Mesodermal cell (in vitro differentiated cells): ENCODE results near the gene CGB8.
"Not testable (repeated sequence)": the region's sequence is repeated elsewhere in the genome, so short reads cannot be mapped to it uniquely, and the experiment has no call there.

Experiments
- H3K27ac ChIP-seq: 2 replicates; pipeline ENCODE4 v1.7.0; 2013; ENCODE audit warnings: mild to moderate bottlenecking, low read depth, low read length, moderate library complexity; ENCODE audit not compliant: severe bottlenecking
- H3K36me3 ChIP-seq: 2 replicates; pipeline ENCODE4 v1.7.1; 2013; ENCODE audit warnings: mild to moderate bottlenecking, low read length, moderate library complexity; ENCODE audit not compliant: control insufficient read depth, insufficient read depth
- H3K4me1 ChIP-seq: one replicate; pipeline ENCODE4 v1.7.1; 2013; ENCODE audit warnings: mild to moderate bottlenecking, low read length; ENCODE audit not compliant: insufficient read depth, control insufficient read depth, poor library complexity, severe bottlenecking
- H3K4me3 ChIP-seq: 2 replicates; pipeline ENCODE4 v1.7.0; 2013; ENCODE audit warnings: low read length, control low read depth, mild to moderate bottlenecking; ENCODE audit not compliant: insufficient read depth, poor library complexity, severe bottlenecking; ENCODE audit errors: extremely low read depth
- H3K9me3 ChIP-seq: 2 replicates; pipeline ENCODE4 v1.7.1; 2013; ENCODE audit warnings: mild to moderate bottlenecking, low read length, moderate library complexity; ENCODE audit not compliant: control insufficient read depth
- WGBS, 2 experiments: methylation state at CpG; one replicate each; pipeline ENCODE4 v1.1.5; 2013; ENCODE audit warnings: missing lambda C conversion rate in 2 of 2; ENCODE audit not compliant: insufficient coverage in 2 of 2; 5-methylcytosine and 5-hydroxymethylcytosine counted together

The CGB8 gene

GRCh38 chr19:49043548-49043947, 5.4 kb downstream of the CGB8 start, which contains the start of gene CGB5:
Gene CGB5 (plus strand): TSS chr19:49043848. CDS start chr19:49044210, 362 bp downstream.
- not testable (repeated sequence) for H3K4me1 ChIP-seq, H3K36me3 ChIP-seq, H3K27ac ChIP-seq, H3K4me3 ChIP-seq, H3K9me3 ChIP-seq
- 77 to 78% methylated on average over 6 to 10 of the region's 15 CpGs for WGBS, 2 experiments

DNA sequence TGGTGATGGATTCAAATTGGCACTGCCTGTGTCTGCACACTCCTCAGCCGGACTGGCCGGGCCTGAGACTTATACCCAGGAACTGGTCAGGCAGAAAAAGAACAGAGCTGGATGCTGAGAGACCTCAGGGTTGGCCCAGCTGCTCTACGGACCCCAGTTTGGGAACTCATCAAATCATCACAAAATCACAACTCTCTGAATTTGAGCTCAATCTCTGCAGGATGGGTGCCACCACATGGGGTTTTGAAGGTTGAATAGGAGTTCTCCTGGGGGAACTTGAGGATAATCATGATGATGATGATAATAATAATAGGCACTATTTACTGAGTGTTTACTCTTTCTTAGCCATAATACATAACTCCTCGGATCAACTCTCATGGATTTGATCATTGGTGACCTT, 6.2 kb downstream of the CGB8 start:
- no CpG with 5 or more reads among the region's 4 CpGs for WGBS, 2 experiments

GRCh38 chr19:49042177-49042576, 6.7 kb downstream of the CGB8 start:
- Histone ChIP-seq H3K27ac (no peak overlapping the region), H3K4me1 (peaks cover 9% of the 10 kb centered on the region), H3K4me3 (no peak overlapping the region), H3K9me3 (no peaks in the 10 kb centered on the region), H3K36me3 (no peaks in the 10 kb centered on the region)
- WGBS, 2 experiments: 69 to 70% methylated on average over 10 to 15 of the region's 17 CpGs

More for the DNA sequence above, 6.2 kb downstream of the CGB8 start:
- H3K27ac ChIP-seq, H3K4me3 ChIP-seq, H3K9me3 ChIP-seq, H3K36me3 ChIP-seq, H3K4me1 ChIP-seq: not testable (repeated sequence)

- H3K4me1 ChIP-seq, H3K9me3 ChIP-seq, H3K27ac ChIP-seq, H3K36me3 ChIP-seq, H3K4me3 ChIP-seq: not testable (repeated sequence)
- 100% methylated on average over 1 of the region's 9 CpGs; no CpG with 5 or more reads in 1 of the 2 experiments for WGBS, 2 experiments
Measured at GRCh38 chr19:49039736-49040135, 9.2 kb downstream of the CGB8 start.

GRCh38 chr19:49038557-49039276, 10.2 kb downstream of the CGB8 start:
- not testable (repeated sequence) for H3K9me3 ChIP-seq, H3K4me3 ChIP-seq, H3K4me1 ChIP-seq, H3K27ac ChIP-seq, H3K36me3 ChIP-seq
- WGBS, 2 experiments: 81 to 83% methylated on average over 19 to 24 of the region's 26 CpGs

DNA sequence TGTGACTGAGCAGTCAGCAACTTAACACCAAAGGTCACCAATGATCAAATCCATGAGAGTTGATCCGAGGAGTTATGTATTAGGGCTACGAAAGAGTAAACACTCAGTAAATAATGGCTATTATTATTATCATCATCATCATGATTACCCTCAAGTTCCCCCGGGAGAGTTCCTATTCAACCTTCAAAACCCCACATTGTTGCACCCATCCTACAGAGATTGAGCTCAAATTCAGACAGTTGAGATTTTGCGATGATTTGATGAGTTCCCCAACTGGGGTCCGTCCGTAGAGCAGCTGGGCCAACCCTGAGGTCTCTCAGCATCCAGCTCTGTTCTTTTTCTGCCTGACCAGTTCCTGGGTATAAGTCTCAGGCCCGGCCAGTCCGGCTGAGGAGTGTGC, 10.8 kb downstream of the CGB8 start:
- not testable (repeated sequence) for H3K9me3 ChIP-seq, H3K4me1 ChIP-seq, H3K4me3 ChIP-seq, H3K27ac ChIP-seq, H3K36me3 ChIP-seq
- WGBS, 2 experiments: 86% methylated on average over 1 of the region's 8 CpGs; no CpG with 5 or more reads in 1 of the 2 experiments

DNA sequence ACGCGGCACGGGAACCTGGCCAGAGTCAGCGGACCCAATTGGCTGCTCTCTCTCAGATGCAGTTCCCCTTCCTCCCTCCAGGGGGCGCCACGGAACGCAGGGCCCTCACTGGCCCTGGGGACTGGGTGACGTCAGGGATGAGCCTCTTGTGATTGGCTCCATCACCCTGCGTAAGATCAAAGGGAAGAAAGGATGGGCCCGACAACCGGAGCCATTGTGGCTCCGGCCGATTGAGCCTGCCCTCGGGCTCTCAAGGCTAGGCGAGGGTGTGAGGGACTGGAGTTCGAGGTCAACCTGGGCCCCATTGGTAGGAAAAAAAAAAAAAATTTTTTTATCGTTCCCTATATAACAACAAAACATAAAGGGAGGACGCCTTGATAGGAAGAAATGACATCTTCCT, 12.1 kb downstream of the CGB8 start, which contains the start of gene CGB1:
Gene CGB1, minus strand, starts transcription at position 81 of the 400 bp plus-strand sequence. CDS start 184 bp downstream, outside the sequence.
- H3K27ac ChIP-seq, H3K4me3 ChIP-seq, H3K4me1 ChIP-seq, H3K9me3 ChIP-seq, H3K36me3 ChIP-seq: not testable (repeated sequence)
- WGBS, 2 experiments: 50 to 51% methylated on average over 13 to 14 of the region's 18 CpGs

DNA sequence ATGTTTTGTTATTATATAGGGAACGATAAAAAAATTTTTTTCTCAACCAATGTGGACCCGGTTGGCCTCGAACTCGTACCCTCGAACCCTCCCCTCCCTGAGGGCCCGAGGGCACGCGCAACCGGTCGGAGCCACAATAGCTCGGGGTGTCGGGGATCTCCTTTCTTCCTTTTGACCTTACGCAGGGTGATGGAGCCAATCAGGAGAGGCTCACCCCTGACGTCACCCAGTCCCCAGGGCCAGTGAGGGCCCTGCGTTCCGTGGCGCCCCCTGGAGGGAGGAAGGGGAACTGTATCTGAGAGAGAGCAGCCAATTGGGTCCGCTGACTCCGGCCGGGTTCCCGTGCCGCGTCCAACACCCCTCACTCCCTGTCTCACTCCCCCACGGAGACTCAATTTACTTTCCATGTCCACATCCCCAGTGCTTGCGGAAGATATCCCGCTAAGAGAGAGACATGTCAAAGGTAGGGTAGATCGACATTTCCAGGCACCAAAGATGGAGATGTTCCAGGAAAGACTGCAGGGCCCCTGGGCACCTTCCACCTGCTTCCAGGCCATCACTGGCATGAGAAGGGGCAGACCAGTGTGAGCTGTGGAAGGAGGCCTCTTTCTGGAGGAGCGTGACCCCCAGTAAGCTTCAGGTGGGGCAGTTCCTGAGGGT, 17.1 kb downstream of the CGB8 start, which contains the start of gene CGB2:
Gene CGB2, plus strand, starts transcription at position 249 of the 660 bp plus-strand sequence. Its CDS starts 206 bp downstream, at position 455.
- not testable (repeated sequence) for H3K27ac ChIP-seq, H3K36me3 ChIP-seq, H3K9me3 ChIP-seq, H3K4me1 ChIP-seq, H3K4me3 ChIP-seq
- 85 to 93% methylated on average over 15 to 17 of the region's 28 CpGs for WGBS, 2 experiments

- not testable (repeated sequence) for H3K27ac ChIP-seq, H3K4me1 ChIP-seq, H3K36me3 ChIP-seq, H3K9me3 ChIP-seq, H3K4me3 ChIP-seq
- 60 to 100% methylated on average over 1 to 2 of the region's 8 CpGs for WGBS, 2 experiments
Measured at GRCh38 chr19:49030323-49030722, 18.6 kb downstream of the CGB8 start.

GRCh38 chr19:49029749-49030148, 19.2 kb downstream of the CGB8 start:
- H3K4me1 ChIP-seq, H3K4me3 ChIP-seq, H3K36me3 ChIP-seq, H3K27ac ChIP-seq, H3K9me3 ChIP-seq: not testable (repeated sequence)
- 79 to 82% methylated on average over 12 to 14 of the region's 14 CpGs for WGBS, 2 experiments

DNA sequence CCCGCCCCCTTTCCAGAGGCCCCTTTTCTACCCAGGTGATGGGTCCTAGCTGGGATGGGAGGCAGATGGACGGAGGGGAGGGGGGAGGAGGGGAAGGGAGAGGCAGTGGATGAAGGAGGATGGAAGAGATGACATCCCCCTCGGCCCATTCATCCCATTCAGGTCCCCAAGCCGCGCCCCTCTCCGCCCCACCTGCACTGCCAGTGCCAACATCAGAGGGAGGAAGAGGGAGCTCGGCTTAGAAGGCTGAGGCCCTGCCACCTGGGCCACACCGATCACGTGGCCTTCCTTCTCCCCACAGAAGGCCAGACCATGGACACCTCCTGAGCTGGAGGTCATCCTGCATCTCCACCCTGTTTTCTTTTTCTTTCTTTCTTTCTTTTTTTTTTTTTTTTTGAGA, 20.2 kb downstream of the CGB8 start:
- not testable (repeated sequence) for H3K27ac ChIP-seq, H3K4me3 ChIP-seq, H3K9me3 ChIP-seq, H3K36me3 ChIP-seq, H3K4me1 ChIP-seq
- 100% methylated on average over 1 of the region's 9 CpGs; no CpG with 5 or more reads in 1 of the 2 experiments for WGBS, 2 experiments
